GM19372 (cell line): ENCODE measurements around the gene NFXL1.

Experiments
- ATAC-seq: cut with Tn5 transposase; IDR thresholded peaks from one replicate; pipeline ENCODE4 v1.9.1; 2021; ENCODE audit warnings: mild to moderate bottlenecking, low read depth, moderate library complexity; ENCODE audit not compliant: unreplicated experiment

Gene NFXL1

GRCh38 chr4:47899639-47900038 lies 14.7 kb downstream of the NFXL1 start:
- ATAC-seq, result no peak

GRCh38 chr4:47891928-47892327 lies 22.5 kb downstream of the NFXL1 start:
- no peak for ATAC-seq

DNA sequence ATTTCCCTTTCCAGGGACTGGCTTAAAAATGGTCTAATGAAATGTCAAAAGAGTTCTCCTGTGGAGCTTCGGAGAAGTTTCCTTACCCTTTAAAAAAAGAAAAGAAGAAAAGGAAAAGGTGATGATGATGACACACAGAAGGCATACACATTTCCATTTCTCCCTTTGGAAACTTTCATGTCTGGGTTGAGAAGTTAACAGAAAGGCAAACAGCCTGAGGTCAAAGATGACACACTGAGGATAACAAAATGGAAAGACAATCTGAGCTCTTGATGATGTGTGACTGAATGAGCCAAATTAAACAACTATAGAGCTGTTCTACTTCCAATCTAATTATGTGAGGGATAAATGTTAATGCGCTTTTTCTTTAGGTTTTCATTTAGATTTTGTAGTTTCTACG lies 32.2 kb downstream of the NFXL1 start:
- ATAC-seq, result no peak

GRCh38 chr4:47879458-47879857 lies 34.9 kb downstream of the NFXL1 start:
- ATAC-seq, result no peak

DNA sequence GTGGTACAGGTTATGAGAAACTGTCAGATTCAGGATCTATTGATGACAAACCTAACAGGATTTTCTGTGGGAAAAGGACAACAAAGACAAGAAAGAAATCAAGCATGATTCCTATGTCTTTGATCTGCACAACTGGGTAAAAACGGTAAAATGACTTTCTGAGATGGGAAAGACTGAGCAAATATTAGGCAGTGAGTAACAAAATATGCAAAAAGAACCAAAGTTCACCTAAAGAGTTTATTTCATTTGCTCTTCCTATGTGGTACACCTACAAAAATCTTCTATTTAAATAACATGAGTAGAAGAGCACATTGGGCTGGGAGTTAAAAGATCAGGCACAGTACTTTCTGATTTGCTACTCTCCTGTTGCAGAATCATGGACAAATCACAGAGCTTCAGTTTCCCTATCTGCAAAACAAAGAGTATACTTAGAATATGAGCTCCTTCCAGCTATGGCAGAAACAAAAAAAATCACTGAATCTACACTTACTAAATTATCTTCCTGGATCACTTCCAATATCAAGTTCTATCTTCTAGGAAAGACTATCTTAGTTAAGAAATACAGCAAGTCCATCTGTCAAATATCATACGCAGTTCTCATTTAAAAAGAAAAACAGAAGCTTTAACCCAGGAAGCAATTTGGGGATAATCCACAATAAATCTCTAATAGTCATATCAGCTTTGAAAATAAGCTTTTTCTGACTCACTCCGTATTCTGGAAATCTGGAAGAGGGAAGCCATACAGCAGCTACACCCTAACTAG lies 37.4 kb downstream of the NFXL1 start:
- ATAC-seq, result no peak

DNA sequence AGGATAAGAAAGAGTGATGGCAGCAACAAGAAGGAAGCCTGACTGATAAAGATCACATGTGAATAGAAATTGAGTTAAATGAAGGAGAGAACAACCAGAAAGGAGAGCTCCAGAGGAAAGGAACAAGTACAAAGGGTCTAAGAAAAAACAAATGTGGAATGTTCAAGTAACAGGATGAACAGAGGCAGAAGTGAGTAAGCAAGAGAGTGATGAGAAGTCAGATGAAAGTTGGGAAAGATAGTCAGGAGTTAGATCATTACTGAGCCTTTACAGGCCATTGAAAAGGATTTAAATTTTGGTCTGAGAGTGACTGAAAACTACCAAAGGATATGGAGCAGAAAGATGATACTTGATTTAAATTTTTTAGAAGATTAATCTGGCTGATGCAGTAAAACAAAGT lies 38.1 kb downstream of the NFXL1 start:
- no peak for ATAC-seq

- ATAC-seq, result no peak
Observed at GRCh38 chr4:47873877-47874541, 40.4 kb downstream of the NFXL1 start.

DNA sequence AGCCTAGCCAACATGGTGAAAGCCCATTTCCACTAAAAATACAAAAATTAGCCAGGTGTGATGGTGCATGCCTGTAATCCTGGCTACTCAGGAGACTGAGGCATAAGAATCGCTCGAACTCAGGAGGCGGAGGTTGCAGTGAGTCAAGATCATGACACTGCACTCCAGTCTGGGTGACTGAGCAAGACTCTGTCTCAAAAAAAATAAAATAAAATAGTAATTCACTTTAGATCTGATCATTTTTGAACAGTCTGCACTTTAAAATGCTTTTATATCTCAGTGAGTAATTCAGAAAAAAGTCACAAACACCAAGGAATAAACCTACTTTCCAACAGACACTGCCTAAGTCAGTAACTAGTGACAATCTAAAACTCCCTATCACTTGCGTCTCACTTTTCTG lies 50.9 kb downstream of the NFXL1 start:
- no peak for ATAC-seq

GRCh38 chr4:47862297-47862696 lies 52.1 kb downstream of the NFXL1 start:
- ATAC-seq, result no peak

- ATAC-seq, result no peak
Observed at GRCh38 chr4:47860305-47860704, 54.1 kb downstream of the NFXL1 start.

GRCh38 chr4:47858006-47858405 lies 56.4 kb downstream of the NFXL1 start:
- ATAC-seq, result no peak

- no peak for ATAC-seq
Observed at GRCh38 chr4:47856713-47857112, 57.7 kb downstream of the NFXL1 start.

- no peak for ATAC-seq
Observed at GRCh38 chr4:47855350-47855749, 59.0 kb downstream of the NFXL1 start.

DNA sequence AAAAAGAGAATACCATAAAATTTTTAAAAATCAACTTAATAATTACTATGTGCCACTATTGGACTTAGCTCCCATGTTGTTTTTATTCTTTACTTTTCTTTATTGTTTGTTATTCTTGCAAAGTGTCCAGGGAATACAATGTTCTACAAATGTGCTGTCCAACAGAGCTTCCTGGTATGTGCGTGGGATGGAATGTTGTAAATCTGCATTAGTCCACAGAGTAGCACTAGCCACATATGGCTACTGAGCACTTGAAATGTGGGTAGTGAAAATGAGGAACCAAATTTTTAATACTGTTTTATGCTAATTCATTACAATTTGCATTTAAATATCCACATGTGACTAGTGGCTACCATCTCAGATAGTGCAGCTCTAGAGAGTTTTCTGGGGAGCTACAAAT lies 62.2 kb downstream of the NFXL1 start:
- no peak for ATAC-seq

DNA sequence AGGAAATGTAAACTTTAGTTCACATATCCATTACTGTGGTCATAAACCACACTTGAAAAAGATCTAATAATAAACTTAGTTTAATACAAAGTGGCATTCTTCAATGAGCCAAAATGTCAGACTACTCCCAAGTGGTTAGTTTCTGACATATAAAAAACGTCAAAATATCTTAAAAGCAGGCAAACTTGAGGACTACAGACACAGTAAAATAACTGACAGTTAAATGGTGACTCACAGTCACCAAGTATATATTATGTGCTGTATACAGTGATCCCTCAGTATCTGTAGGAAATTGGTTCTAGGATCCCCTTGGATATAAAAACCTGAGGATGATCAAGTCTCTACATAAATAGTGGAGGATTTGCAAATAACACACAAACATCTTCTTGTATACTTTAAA lies 64.9 kb downstream of the NFXL1 start:
- ATAC-seq, result no peak

DNA sequence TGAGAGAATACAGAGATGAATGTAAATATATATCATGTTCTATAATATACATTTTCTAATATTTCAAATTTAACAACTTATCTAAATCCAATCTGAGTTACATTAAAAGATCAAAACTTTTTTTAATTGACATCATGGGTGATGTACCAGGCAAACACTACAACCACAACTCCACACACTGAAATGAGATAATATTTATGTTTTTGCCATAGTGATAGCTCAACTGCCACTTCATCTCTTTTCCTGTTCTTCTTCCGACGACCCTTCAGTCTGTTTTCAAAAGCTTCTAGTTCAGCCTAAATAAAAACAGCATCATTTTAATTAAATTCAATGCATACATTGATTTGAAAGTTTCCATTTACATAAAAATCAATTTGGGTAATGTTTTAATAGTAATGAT lies 66.3 kb downstream of the NFXL1 start:
- ATAC-seq, result no peak

- no peak for ATAC-seq
Observed at GRCh38 chr4:47842985-47843384, 71.4 kb downstream of the NFXL1 start.

GRCh38 chr4:47840291-47840690 lies 74.1 kb downstream of the NFXL1 start:
- ATAC-seq, result no peak

DNA sequence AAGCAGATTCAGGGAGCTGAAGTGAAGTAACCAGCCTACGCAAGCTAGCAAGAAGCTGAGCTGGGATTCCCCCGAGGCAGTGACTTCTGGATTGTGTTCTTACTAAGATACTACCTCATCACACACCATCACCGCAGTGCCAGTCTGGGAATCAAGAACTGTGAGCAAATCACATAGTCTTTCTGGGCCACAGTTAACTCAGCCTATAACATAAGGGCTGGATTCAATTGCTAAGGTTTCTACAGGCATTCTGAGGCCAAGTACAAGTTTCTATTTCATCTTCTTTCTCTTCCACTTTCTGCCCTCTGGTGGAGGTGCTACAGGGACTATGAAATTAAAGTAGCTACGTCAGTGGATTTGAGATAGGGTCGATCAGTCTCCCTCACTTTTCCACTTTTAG lies 75.1 kb downstream of the NFXL1 start:
- ATAC-seq, result no peak

GRCh38 chr4:47838445-47838844 lies 75.9 kb downstream of the NFXL1 start:
- no peak for ATAC-seq

DNA sequence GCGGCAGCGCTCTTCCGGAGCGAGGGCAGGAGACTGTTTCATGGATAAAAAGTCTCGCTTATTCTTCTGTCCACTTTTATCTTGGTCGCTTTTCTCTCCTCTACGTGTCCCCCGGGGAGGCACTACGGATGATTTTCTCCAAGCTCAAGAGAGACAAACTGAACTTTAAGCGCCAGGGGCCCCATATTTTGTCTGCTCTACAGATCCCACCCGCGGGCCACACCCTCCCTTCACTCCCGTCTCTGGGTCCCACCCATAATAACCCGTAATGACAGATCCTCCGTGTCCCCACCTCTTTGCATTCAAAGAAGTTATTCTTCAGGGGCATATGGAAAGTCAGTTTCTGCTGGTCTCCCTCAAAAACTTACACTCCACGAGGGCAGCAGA lies 76.5 kb downstream of the NFXL1 start, which contains the start of gene CORIN:
Gene CORIN, minus strand, starts transcription at position 160 of the 387 bp plus-strand sequence. Its CDS starts 118 bp downstream, at position 42.
- no peak for ATAC-seq
